IPS DF 4.7 (cell line): ENCODE measurements around the gene NAALADL2.

Source experiments
- DNase-seq: peaks from one replicate; pipeline ENCODE4 v3.0.0-alpha.2; 2013; ENCODE audit warnings: low spot score; ENCODE audit errors: extremely low read depth

Gene NAALADL2

DNA sequence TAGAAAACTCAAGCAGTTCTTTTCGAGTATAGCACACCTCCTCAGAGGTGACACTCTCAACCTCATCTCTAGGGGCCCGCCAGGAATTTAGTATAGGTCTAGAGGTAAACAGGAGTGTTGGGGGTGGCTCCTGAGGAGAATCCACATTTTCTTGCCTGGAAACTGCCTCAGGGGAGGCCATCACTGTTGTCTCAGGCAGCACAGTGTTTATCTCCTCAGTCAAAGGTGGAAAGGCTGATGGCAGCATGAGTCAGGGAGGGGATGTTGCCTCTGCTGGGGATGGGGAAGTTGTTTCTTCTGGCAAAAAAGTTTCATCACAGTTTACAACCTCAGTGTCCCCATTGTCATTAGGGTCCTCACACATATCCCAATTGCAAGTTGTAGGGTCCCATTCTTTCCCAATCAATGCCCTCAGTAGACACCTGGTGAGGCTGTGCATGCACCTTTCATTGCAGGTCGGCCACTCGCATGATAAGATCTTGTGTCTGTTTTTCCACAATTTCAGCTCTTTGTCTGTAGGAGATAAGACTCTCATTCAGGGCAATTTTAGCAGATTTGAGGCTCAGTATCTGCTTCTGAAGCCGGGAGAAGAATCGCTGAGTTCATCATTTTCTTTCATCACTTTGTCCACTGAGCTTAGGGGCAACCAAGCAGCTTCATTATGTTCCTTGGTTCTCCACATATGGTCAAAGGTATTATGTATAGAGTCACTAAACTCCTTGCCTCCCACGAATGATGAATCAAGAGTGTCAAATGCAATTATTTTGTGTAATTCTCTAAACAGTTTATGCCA is 25.8 kb downstream of the NAALADL2 start:
- DNase-seq = no peak

DNA sequence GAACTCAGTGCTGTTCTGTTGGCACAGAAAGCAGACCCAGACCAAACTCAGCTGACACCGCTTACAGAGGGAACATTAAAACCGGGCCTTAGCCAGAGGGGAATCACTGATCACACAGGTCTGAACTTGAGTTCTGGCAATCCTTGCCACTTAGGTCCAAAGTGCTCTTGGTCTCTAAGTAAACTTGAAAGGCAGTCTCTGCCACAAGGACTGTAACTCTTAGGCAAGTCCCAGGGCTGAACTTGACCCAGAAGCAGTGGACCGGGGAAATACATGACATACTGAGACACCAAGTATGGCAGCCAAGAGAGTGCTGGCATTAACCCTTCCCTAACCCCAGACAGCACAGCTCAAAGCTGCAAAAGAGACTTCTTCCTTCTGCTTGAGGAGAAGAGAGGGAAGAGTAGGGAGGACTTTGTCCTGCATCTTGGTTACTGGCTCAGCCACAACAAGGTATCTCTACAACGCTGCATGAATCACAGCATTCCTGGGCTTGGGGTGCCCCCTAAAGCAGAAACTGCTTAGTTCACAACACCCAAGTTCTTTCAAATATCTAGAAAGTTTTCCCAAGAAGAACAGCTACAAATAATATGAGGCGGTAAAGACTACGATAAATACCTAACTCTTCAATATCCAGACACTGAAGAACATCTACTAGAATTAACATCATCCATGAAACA is 32.5 kb downstream of the NAALADL2 start:
- DNase-seq = no peak

DNA sequence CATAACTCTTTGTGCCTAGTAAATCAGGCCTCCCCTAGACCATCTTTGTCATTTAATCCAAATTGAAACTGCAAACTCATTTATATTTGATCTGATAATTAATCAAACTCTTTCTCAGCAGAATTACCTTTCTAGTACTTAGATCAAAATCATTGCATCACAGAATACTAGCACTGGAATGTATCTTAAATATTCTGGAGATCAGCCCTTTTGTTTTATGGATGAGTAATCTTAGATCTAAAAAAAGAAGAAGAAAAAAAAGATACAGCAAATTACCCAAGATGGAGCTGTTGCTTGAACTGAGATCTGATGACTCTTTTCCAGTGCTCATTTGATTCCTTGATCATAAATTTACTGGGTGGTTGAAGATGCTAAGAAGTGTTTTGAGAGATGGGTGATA is 47.9 kb downstream of the NAALADL2 start:
- DNase-seq = no peak

DNA sequence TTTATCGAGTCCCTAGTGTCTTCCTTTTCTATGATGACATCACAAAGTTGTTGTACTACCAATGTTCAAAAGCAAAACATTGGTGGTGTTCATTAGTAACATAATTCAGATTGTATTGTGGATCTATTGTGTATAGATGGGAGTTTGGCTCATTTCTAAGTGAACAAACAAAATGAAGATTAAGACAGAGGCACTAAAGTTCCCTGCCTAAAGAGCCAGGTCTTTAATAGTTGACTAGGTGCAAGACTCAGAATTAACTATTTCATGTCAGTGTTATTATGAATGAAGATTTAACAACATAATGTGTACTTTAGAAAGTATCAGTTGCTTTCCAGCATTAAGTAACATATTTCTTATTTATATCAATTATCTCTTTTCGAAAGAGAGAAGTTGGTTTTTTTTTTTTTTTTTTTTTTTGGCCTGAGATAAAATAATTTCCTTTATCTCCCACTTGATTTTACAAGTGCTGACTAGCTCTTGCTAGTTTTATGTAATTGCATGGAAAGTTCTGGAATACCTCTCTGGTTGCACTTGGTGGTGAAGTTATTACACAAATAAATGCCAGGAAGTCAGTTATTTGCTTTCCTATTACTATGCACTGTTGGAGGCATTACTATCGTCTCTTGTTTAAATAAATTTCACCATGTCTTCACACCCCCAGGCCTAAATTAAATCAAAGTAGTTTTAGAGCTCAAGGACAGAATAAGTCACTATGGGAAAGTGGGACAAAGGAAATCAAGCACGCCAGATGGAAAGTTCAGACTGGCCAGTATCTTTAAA is 48.7 kb downstream of the NAALADL2 start:
- DNase-seq = no peak

DNA sequence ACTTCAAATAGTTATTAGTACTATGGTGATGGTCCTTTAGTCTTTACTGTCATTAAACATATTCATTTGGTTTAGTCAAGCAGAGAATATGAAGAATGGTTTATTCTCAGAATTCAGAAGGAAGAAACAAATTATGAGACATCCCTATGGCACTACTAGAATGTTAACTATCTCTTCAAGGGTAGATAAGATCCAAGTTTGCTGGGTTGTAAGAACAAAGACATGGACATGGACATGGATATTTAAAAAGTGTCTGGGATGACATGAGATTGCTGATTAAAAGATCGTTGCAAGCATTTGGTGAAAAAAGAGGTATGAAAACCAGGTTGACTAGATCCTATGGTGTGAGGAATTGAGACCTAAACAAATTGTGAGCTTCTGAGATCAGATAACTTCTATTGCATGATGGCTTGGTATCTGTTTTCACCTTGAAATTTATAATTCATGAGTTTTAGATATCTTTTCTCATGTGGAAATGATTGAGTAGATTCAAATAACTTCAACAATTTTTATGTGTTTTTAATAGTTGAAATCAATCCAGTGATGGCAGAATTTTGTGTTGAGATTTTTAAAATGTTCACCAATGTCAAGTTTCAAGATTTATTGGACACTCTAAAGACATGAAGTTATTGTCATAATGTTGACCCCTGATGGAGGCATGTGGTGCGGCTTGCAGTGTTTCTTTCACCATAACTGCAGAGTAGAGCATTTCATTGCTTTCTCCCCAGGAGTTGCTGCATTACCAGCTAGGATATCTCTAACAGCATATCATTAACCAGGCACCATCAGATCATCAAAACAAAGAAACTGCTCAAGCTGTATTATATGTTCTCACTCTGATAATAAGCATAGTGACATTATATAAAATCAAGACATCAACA is 72.6 kb downstream of the NAALADL2 start:
- no peak for DNase-seq

DNA sequence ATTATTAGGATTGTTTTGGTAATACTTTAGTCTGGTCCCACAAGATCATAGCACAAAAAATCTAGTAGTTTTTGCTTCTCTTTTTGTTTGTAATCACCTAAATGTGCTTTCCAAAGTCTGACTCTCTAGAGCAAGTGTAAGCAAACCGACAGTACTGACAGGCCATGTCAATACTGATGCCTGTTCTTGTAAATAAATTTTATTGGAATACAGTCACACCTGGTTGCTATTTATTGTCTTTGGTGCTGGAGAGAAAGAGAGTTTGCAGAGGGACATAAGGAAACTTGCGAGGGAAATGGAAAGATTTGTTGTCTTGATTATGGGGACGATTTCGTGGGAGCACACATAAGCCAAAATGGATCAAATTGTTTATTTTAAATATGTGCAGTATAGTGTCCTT is 77.5 kb downstream of the NAALADL2 start:
- no peak for DNase-seq

DNA sequence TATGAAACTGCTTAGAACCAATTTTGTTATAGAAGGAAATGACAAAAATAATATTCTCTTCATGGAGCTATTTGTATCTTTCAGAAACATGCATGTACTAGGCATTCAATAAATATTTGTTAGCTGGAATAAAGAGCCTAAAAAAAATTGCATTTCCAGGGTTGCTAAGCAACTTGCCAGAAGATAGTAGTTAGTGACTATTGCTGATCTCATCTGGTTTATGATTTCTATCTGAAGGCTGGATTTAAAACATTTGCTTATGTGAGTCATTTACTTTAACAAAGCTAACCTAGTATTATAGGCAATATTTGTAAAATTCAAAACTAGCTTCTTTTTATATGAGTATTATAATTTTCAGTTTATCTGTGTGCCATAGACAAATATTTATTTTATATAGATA is 78.3 kb downstream of the NAALADL2 start:
- no peak for DNase-seq

DNA sequence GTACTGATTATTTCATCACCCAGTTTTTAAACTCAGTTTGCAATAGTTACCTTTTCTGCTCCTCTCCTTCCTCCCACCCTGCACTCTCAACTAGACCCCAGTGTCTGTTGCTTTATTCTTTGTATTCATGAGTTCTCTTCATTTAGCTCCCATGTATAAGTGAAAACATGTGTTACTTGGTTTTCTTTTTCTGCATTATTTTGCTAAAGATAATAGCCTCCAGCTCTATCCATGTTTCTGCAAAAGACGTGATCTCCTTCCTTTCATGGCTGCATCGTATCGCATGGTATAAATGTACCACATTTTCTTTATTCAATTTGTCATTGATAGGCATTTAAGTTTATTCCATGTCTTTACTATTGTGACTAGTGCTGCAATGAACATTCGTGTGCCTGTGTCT is 79.0 kb downstream of the NAALADL2 start:
- DNase-seq = no peak

DNA sequence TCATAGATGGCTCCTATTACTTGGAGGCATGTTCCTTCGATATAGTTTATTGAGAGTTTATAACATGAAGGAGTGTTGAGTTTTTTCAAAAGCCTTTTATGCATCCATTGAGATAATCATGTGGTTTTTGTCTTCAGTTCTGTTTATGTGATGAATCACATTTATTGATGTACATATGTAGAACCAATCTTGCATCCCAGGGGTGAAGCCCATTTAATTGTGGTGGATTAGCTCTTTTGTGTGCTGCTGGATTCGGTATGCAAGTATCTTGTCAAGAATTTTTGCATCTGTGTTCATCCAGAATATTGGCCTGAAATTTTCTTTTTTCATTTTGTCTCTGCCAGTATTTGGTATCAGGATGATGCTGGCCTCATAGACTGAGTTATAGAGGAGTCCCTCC is 81.0 kb downstream of the NAALADL2 start:
- no peak for DNase-seq

DNA sequence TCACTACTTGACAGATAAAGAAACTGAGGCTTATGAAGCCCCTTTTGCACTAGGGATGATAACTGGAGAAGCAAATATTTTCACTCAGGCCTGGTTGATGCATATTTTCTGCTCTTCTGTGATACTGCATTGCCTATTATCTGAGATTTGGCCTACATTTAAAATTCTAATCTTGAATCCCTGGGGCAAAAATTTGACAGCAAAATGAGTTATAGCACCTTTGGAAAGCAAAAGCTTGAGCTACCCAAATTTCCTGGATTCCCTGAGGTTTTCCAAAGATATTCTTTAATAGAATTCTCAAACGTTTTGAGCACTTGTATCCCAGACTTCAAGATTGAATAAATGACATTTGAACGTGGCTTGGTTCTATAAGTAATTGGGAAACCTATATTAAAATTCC is 86.1 kb downstream of the NAALADL2 start:
- no peak for DNase-seq

DNA sequence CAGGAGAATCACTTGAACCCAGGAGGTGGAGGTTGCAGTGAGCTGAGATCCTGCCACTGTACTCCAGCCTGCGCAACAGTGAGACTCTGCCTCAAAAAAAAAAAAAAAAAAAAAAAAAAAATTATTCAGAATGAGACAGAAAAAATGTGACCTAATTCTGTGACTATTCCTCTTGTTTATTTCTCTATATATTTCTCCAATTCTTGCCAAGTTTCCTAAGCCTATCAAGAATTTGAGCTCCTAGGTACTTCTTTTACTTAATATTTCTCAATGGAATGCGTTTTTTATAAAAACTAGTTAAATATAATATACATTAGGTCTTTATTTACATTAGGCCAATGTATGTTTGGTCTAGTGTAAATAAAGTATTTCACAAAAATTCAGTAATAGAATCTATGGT is 86.8 kb downstream of the NAALADL2 start:
- DNase-seq = no peak

DNA sequence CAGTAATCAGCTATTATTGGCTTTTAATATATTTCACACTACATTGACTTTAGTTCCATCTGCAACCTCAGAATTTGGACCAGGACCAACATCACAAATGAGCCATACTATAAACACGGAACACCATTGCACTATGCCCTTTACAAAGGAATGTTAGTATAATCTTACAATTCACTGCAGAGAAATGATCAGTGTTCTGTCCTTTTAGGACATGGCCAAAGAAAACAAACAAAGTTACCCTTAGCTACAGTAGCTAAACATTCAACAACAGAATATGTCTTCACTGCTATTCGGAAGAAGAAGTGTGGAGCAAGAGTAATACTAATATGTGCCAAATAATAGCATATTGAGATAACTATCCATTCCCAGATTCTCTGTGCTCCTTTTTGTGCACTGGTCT is 90.4 kb downstream of the NAALADL2 start:
- no peak for DNase-seq

DNA sequence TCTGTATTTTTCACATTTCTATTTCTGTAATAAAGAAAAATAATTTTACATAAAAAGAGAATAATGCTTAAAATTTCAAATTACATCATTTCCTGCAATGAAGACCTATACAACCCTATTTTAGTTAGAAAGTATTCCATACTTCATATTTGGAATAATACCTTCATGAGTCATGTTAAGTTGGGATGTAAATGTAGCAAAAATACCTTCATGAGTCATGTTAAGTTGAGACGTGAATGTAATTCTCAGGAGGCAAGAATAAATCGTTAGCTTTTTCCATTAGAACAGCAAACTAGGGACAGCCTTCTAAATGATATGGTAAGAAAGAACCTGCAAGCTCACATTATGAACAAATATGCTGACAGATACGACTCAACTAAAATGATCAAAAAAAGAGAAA is 91.9 kb downstream of the NAALADL2 start:
- no peak for DNase-seq

DNA sequence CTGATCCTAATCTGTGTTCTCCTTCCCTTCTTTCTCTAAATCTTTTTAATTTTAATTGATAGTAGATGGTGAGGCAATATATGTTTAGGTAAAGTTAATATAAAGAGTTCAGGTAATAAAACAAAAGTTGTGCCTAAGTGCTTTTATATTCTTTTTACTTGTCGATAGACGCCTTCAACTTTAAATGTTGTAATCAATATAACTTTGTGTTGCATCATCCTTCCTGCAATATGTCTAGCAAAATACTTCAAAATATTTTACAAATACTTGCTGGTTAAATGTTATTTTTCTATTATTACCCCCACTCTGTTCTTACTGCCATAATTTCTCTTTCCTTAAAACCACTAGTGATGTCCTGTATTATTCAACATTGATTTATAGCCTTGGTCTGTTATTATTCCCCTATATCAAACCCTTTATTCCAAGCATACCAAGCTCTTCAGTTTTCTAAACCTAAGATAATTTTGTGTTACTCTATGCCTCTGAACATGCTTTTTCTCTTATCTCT is 92.4 kb downstream of the NAALADL2 start:
- no peak for DNase-seq

DNA sequence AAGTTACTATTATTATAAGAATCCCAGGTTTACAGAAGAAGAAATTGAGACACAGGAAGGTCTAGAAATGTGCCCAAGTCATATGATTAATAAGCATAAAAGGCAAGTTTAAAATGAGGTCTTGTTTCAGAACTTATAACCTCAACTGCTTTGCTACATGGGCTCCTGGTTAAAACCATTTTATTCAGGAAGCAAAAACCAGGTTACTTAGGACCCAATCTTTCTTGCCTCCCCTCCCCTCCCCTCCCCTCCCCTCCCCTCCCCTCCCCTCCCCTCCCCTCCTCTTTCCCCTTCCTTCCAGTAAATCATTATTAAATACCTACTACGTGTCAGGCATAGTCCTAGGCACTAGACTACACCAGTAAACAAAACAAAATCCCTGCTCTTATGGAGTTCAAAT is 93.9 kb downstream of the NAALADL2 start:
- no peak for DNase-seq

DNA sequence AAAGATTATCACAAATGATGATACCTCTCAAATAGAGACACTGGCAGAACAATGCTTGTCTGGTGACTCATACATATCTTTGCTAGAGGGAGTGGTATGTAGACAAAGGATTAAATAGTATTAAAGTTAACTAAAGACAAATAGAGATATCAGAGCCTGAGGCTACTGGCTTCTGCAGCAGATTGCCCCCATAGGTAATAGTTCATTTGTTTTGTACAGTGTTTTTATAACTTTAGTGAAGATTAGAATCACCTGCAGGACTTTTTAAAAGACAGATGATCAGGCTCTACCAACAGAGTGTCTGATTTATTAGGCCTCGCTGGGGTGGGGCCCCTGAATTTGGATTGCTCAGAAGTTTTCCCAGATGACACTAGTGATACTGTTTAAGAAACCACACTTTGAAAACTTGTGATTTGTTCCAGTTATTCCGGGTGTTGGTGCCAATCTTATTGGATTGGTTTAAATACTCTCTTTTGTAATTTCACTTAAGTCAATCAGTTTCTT is 96.4 kb downstream of the NAALADL2 start:
- no peak for DNase-seq

DNA sequence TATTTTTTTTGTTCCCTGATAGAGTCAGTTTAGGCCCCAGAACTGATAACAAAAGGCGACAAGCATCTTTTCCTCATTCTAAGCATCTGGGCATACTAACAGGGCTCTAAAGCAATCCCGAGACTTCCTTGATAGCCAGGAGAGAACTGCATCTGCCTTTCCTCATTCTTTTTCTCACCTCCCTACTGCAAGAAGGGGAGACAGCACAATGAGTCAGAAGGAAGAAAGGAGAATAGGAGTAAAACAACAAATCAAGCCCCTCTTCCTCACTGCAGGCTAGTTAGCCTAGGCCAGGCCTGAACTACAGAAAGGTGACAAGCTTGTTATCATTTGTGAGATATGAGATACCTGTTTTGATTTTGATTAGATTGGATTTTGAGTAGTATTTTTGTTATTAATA is 97.9 kb downstream of the NAALADL2 start:
- no peak for DNase-seq

DNA sequence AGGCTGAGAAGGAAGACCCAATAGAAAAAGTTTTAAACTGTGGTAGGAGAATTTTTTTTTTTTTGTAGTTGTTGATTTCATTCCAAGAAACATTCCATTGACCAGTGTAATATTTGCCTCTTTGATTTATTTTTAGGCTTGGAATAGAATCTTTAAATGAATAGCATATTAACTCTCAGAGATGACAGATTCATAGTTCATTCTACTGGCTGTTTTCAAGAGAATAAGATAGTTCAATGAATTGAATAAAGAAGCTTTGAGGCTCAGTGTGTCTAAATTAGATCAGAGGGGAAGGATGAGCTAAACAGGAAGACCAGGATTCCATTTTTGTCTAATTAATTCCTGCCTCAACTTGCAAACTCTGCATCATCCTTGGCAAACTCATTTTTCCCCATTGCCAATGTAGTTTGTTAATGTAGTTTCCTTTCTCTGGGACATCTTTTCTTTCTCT is 98.4 kb downstream of the NAALADL2 start:
- DNase-seq = no peak

DNA sequence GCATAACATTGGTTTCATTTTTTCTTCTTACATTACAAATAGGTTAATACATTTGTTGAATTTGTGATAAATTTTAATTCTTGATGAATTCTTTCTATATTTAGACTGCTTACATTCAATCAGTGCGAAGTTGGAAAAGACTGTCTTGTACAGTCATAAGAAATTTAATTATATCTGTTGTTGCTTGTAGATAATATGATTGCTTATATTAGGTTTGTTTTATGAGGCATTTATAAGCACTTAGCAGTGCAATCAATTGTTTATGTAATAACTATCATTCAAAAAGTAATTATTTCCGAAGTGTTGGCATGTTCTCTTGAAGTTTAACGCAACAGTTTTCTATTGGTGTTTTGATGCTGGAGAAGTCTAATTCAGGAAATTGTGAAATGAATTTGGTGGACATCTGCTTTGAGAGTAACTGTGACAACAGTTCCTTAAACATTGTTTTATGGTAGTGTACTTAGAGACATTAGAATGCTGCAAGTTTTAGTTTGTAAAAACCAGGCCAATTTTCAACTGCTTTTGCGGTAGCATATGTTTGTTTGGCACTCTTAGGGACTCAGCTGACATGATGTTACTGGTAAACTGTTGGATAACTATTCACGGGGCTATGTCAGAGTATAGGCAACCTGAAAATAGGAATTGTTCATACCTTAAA is 99.7 kb downstream of the NAALADL2 start:
- DNase-seq = no peak

DNA sequence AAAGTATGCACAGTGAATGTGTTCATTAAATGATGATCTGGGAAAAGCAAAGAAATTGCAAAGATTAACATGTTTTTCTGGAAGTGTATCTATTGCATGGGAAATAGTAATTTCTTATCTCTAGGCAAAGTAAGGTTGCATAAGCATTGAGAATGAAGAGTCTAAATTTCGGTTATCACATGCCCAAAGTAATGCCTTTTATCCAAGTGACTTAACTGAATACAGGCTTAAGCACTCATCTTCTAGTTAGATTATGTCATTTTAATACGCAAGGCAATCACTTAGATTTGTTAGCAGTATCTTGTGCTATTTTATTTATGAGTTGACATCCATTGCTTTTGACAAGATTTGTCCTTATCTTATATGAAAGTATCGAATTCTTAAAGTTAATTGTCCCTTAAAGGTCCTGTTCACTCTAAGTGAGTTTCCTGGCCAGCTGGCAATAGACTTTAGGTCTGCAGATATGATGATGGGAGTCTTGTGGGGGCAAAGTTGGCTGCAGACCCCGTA is 100.5 kb downstream of the NAALADL2 start:
- DNase-seq = no peak
